ENCODE measurements around the gene CHAD.

DNA sequence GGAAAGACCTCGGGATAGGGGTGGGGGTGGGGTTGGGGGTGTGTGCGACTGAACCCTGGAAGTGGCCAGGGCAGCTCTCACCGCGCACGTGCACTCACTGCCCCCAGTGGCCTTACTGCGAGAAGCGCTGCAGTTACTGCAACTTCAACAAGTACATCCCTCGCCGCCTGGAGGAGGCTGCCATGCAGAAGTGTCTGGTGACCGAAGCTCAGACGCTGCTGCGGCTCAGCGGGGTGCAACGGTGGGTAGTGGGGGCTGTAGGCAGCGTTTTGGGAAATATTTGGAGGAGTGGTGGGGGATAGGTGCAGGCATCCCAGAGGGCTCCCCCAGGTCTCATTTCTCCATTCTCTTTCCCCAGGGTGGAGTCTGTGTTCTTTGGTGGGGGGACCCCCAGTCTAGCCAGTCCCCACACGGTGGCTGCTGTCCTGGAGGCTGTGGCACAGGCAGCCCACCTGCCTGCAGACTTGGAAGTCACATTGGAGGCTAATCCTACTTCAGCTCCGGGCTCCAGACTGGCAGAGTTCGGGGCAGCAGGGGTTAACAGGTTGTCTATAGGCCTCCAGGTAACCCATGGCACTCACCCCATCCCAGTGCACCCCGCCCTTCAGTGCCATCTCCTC is 11.0 kb upstream of the CHAD start:
- TF ChIP-seq, protein P1, sequence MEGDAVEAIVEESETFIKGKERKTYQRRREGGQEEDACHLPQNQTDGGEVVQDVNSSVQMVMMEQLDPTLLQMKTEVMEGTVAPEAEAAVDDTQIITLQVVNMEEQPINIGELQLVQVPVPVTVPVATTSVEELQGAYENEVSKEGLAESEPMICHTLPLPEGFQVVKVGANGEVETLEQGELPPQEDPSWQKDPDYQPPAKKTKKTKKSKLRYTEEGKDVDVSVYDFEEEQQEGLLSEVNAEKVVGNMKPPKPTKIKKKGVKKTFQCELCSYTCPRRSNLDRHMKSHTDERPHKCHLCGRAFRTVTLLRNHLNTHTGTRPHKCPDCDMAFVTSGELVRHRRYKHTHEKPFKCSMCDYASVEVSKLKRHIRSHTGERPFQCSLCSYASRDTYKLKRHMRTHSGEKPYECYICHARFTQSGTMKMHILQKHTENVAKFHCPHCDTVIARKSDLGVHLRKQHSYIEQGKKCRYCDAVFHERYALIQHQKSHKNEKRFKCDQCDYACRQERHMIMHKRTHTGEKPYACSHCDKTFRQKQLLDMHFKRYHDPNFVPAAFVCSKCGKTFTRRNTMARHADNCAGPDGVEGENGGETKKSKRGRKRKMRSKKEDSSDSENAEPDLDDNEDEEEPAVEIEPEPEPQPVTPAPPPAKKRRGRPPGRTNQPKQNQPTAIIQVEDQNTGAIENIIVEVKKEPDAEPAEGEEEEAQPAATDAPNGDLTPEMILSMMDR (IDR thresholded peaks at IDR 0.05) = peak; percentile 67
- TF ChIP-seq SIN3A (IDR thresholded peaks at IDR 0.05; ENCODE audit: borderline replicate concordance, low read depth, low read length) (peak; percentile 87; the same call in 1 of the 2 replicates), TCF12 (IDR thresholded peaks at IDR 0.05) (no peak), MXI1 (IDR thresholded peaks at IDR 0.05; ENCODE audit: low read depth, low read length) (peak; percentile 97), GATA2 (CRISPR knock-in tag; IDR thresholded peaks at IDR 0.05) (no peak), POLR2AphosphoS5 (IDR thresholded peaks at IDR 0.05; ENCODE audit: low read depth, low read length) (peak; percentile 20; the same call in 1 of the 2 replicates), NFIC (IDR thresholded peaks at IDR 0.05; ENCODE audit: borderline replicate concordance) (no peak), EZH2phosphoT487 (IDR thresholded peaks at IDR 0.05; ENCODE audit: borderline replicate concordance, low read depth) (no peak), RAD21 (IDR thresholded peaks at IDR 0.05; ENCODE audit: low read length) (peak; percentile 62), FOXM1 (IDR thresholded peaks at IDR 0.05; ENCODE audit: low read depth) (no peak), TEAD4 (IDR thresholded peaks at IDR 0.05; ENCODE audit: borderline replicate concordance, insufficient read depth) (no peak)
- TF ChIP-seq, protein P2, sequence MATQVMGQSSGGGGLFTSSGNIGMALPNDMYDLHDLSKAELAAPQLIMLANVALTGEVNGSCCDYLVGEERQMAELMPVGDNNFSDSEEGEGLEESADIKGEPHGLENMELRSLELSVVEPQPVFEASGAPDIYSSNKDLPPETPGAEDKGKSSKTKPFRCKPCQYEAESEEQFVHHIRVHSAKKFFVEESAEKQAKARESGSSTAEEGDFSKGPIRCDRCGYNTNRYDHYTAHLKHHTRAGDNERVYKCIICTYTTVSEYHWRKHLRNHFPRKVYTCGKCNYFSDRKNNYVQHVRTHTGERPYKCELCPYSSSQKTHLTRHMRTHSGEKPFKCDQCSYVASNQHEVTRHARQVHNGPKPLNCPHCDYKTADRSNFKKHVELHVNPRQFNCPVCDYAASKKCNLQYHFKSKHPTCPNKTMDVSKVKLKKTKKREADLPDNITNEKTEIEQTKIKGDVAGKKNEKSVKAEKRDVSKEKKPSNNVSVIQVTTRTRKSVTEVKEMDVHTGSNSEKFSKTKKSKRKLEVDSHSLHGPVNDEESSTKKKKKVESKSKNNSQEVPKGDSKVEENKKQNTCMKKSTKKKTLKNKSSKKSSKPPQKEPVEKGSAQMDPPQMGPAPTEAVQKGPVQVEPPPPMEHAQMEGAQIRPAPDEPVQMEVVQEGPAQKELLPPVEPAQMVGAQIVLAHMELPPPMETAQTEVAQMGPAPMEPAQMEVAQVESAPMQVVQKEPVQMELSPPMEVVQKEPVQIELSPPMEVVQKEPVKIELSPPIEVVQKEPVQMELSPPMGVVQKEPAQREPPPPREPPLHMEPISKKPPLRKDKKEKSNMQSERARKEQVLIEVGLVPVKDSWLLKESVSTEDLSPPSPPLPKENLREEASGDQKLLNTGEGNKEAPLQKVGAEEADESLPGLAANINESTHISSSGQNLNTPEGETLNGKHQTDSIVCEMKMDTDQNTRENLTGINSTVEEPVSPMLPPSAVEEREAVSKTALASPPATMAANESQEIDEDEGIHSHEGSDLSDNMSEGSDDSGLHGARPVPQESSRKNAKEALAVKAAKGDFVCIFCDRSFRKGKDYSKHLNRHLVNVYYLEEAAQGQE (IDR thresholded peaks at IDR 0.05; ENCODE audit: low read depth, low read length) = no peak
- TF ChIP-seq, protein P3, sequence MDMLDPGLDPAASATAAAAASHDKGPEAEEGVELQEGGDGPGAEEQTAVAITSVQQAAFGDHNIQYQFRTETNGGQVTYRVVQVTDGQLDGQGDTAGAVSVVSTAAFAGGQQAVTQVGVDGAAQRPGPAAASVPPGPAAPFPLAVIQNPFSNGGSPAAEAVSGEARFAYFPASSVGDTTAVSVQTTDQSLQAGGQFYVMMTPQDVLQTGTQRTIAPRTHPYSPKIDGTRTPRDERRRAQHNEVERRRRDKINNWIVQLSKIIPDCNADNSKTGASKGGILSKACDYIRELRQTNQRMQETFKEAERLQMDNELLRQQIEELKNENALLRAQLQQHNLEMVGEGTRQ (IDR thresholded peaks at IDR 0.05; ENCODE audit: borderline replicate concordance, low read depth, low read length) = no peak
- TF ChIP-seq, protein P4, sequence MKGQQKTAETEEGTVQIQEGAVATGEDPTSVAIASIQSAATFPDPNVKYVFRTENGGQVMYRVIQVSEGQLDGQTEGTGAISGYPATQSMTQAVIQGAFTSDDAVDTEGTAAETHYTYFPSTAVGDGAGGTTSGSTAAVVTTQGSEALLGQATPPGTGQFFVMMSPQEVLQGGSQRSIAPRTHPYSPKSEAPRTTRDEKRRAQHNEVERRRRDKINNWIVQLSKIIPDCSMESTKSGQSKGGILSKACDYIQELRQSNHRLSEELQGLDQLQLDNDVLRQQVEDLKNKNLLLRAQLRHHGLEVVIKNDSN (IDR thresholded peaks at IDR 0.05; ENCODE audit: borderline replicate concordance, low read depth) = no peak
